Measurements from ENCODE around the gene NFATC1. TPM values are rescaled to one million over a fixed set of nuclear protein-coding genes. Genes with fewer than 3 reads are reported as not detected.

Gene NFATC1
- total RNA-seq, 1 experiment from 2014 or later = 3.4 TPM

DNA sequence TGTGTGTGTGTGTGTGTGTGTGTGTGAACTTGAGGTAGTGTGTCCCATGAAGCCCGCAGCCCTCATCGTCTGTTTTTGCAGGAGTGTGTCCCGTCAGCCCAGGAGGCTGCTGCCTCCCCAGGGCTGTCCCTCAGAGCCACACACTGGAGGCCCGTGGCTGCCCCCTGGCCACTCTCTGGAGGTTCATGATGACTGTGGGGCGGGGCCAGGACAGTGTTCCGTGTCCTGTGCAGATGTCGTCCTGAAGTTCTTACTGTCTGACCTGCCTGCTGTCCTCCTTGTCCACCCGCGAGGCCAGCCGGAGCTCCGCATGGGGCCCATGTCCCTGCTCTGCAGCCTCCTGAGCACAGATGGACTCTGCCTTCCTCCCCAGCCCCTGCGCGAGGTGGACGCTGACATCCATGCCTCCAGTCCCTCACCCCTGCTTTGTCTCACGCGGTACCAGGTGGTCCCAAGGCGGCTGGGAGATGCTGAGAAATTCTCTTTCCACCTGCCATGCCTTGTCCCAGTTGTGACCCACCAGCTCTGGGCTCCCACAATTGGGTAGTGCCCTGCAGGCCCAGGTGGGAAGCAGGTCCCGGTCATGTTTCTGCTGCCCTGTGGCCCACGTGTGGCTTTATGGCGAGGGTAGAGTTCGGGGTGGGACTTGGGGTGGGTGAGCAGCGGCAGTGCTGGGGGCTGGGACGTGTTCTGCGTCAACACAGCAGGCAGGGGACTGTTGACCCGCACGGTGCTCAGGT, 92.8 kb downstream of the NFATC1 start:
- Histone ChIP-seq H3K27me3 (replicated peaks) (no peaks in the 10 kb centered on the region), H3K27ac (no peak overlapping the region), H3K36me3 (peaks cover 7% of the 10 kb centered on the region), H3K4me3 (no peak overlapping the region), H3K4me1 (replicated peaks) (peaks cover 30% of the 10 kb centered on the region), H3K9me3 (replicated peaks) (no peaks in the 10 kb centered on the region)
- no peak for DNase-seq (ENCODE audit: low read depth in 1 of 2, low spot score in 2 of 2)

DNA sequence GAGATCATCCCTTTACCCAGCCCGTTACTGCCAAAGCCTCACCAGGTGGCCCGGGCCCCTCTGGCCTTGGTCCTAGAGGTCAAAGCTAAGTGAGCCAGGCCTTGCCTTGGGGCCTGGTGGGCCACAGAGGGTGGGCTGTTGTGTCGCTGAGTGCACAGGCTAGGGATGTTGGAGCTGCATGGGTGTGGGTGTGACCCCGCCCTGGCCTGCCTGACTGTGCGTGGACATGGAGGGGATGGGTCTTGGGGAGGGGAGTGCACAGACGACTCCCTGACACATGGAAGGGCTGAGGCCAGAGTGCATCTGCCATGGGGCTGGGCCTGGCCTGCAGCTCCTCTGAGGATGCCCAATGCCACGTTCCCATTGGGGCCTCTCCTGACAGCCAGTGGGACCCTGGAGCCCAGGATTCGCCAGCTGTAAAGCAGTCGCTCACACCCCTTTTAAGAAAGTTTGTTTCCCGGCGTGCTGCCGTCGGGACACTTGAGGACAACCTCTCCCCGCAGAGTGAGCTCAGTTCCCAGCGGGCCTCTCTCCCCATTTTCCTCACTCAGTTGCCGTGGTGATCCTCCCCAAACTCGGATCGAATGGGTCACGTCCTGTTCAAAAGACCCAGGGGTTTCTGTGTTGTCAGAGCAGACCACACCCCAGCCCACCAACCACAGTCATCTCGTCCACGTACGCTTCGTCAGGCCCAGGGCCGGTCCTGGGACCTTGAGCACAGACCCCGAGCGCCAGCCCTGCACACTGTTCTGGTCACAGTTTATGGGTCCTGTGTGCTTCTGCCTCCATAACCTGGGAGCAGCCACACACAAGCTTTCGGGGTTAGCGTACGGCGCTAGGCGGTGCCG, 93.5 kb downstream of the NFATC1 start:
- H3K27me3 ChIP-seq (replicated peaks) = no peaks in the 10 kb centered on the region
- peaks cover 26% of the 10 kb centered on the region for H3K4me1 ChIP-seq (replicated peaks)
- no peak overlapping the region for H3K4me3 ChIP-seq
- no peaks in the 10 kb centered on the region for H3K9me3 ChIP-seq (replicated peaks)
- no peak for DNase-seq (ENCODE audit: low read depth in 1 of 2, low spot score in 2 of 2)
- H3K36me3 ChIP-seq = peaks cover 7% of the 10 kb centered on the region
- no peak overlapping the region for H3K27ac ChIP-seq

GRCh38 chr18:79489899-79490625, 94.3 kb downstream of the NFATC1 start:
- H3K4me3 ChIP-seq = no peak overlapping the region
- H3K27ac ChIP-seq = no peak overlapping the region
- peaks cover 18% of the 10 kb centered on the region for H3K4me1 ChIP-seq (replicated peaks)
- H3K9me3 ChIP-seq (replicated peaks) = no peaks in the 10 kb centered on the region
- no peak for DNase-seq (ENCODE audit: low read depth in 1 of 2, low spot score in 2 of 2)
- H3K36me3 ChIP-seq = peaks cover 7% of the 10 kb centered on the region
- H3K27me3 ChIP-seq (replicated peaks) = no peaks in the 10 kb centered on the region

- Histone ChIP-seq H3K4me3 (no peak overlapping the region), H3K36me3 (peaks cover 7% of the 10 kb centered on the region), H3K27me3 (replicated peaks) (no peaks in the 10 kb centered on the region), H3K9me3 (replicated peaks) (no peaks in the 10 kb centered on the region), H3K27ac (no peak overlapping the region), H3K4me1 (replicated peaks) (peaks cover 12% of the 10 kb centered on the region)
- no peak for DNase-seq (ENCODE audit: low read depth in 1 of 2, low spot score in 2 of 2)
These were observed 94.9 kb downstream of the NFATC1 start for GRCh38 chr18:79490626-79491041.

GRCh38 chr18:79491081-79491551, 95.4 kb downstream of the NFATC1 start:
- Histone ChIP-seq H3K9me3 (replicated peaks) (no peaks in the 10 kb centered on the region), H3K4me1 (replicated peaks) (peaks cover 7% of the 10 kb centered on the region), H3K27ac (no peak overlapping the region), H3K27me3 (replicated peaks) (no peaks in the 10 kb centered on the region), H3K4me3 (no peak overlapping the region), H3K36me3 (peaks cover 7% of the 10 kb centered on the region)
- DNase-seq (ENCODE audit: low read depth in 1 of 2, low spot score in 2 of 2) = no peak

DNA sequence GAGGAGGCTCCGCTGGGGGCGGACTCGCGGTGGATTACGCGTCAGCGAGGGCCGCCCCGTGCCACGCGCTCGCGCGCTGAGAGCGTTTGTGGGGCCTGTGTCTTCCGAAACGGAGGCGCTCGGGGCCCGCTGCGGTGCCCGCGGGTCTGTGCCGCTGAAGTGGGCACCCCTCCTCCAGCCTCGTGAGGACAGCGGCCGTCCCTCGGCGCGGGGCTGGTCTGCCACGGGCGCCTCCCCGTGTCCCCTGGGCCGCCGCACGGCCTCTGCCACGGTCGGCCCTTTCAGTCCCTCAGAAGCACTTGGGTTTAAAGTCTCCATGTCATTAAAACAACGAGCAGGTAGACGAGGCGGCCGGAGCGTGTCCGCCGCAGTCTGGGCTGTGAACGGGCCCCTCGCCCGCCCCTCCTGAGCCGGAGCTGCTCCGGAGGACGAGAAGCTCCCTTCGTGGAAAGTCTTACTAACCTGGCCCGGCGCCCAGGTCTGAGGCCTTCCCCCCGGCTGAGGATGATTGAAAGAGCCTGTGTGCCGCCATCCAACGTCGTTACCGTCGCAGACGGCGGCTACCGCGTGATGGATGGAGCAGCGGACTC, 97.6 kb downstream of the NFATC1 start:
- no peak for DNase-seq (ENCODE audit: low read depth in 1 of 2, low spot score in 2 of 2)
- no peaks in the 10 kb centered on the region for H3K27me3 ChIP-seq (replicated peaks)
- no peaks in the 10 kb centered on the region for H3K9me3 ChIP-seq (replicated peaks)
- no peaks in the 10 kb centered on the region for H3K36me3 ChIP-seq
- H3K27ac ChIP-seq = no peak overlapping the region
- peaks cover 15% of the 10 kb centered on the region for H3K4me1 ChIP-seq (replicated peaks)
- no peak overlapping the region for H3K4me3 ChIP-seq

DNA sequence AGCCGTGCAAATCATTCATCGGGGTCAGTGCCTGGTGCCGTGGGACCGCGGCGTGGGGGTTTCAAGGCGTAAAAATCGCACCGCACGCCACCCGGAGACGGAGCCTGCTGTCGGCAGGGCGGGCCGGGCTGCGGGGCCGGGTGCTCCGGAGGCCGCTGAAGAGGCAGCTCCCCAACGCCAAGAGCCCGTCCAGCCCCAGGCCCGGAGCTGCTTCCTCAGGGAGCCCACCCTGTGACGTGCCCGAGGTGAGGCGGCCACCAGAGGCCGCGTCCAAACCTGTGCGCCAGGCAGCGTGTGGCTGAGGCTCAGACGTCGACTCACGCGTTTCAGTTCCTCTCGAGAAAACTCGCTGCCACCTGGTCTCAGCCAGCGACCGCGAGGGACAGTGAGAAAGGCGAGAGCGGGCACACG, 98.1 kb downstream of the NFATC1 start:
- no peak for DNase-seq (ENCODE audit: low read depth in 1 of 2, low spot score in 2 of 2)
- no peak overlapping the region for H3K4me3 ChIP-seq
- H3K27me3 ChIP-seq (replicated peaks) = no peaks in the 10 kb centered on the region
- no peaks in the 10 kb centered on the region for H3K36me3 ChIP-seq
- peaks cover 15% of the 10 kb centered on the region for H3K4me1 ChIP-seq (replicated peaks)
- H3K9me3 ChIP-seq (replicated peaks) = peaks cover 5% of the 10 kb centered on the region
- H3K27ac ChIP-seq = no peak overlapping the region

DNA sequence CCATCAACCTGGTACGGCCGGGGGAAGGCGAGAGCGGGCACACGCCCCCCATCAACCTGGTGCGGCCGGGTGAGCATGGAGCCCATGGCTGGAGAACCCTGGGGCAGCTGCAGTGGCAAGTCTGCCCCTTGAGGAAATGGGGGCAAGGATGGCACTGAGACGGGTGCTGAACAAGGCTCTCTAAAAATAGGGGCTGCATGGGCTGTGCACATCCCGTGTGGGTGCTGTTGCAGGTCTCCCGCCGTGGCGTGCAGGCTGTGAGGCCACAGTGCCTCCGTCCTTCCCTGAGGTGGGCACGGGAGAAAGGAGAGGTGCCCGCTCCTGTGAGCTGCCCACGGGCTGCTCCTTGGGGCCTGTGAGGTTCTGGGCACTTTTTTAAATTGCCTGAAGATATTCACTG, 99.2 kb downstream of the NFATC1 start:
- Histone ChIP-seq H3K36me3 (no peaks in the 10 kb centered on the region), H3K4me1 (replicated peaks) (peaks cover 15% of the 10 kb centered on the region), H3K27ac (no peak overlapping the region), H3K9me3 (replicated peaks) (peaks cover 7% of the 10 kb centered on the region), H3K4me3 (no peak overlapping the region), H3K27me3 (replicated peaks) (no peaks in the 10 kb centered on the region)
- no peak for DNase-seq (ENCODE audit: low read depth in 1 of 2, low spot score in 2 of 2)

GRCh38 chr18:79495591-79496071, 99.9 kb downstream of the NFATC1 start:
- Histone ChIP-seq H3K27ac (no peak overlapping the region), H3K4me1 (replicated peaks) (peaks cover 15% of the 10 kb centered on the region), H3K36me3 (no peaks in the 10 kb centered on the region), H3K27me3 (replicated peaks) (no peaks in the 10 kb centered on the region), H3K4me3 (no peak overlapping the region), H3K9me3 (replicated peaks) (peaks cover 7% of the 10 kb centered on the region)
- DNase-seq (ENCODE audit: low read depth in 1 of 2, low spot score in 2 of 2) = peak in 1 of 2 experiments; percentile 35

GRCh38 chr18:79496237-79496977, 100.7 kb downstream of the NFATC1 start:
- peaks cover 15% of the 10 kb centered on the region for H3K4me1 ChIP-seq (replicated peaks)
- H3K4me3 ChIP-seq = no peak overlapping the region
- peaks cover 7% of the 10 kb centered on the region for H3K9me3 ChIP-seq (replicated peaks)
- H3K27ac ChIP-seq = no peak overlapping the region
- no peaks in the 10 kb centered on the region for H3K27me3 ChIP-seq (replicated peaks)
- DNase-seq (ENCODE audit: low read depth in 1 of 2, low spot score in 2 of 2) = peak in 1 of 2 experiments; percentile 39
- no peaks in the 10 kb centered on the region for H3K36me3 ChIP-seq

GRCh38 chr18:79496978-79497637, 101.4 kb downstream of the NFATC1 start:
- DNase-seq (ENCODE audit: low read depth in 1 of 2, low spot score in 2 of 2) = peak; percentile 50 to 58
- peaks cover 7% of the 10 kb centered on the region for H3K9me3 ChIP-seq (replicated peaks)
- H3K27me3 ChIP-seq (replicated peaks) = no peaks in the 10 kb centered on the region
- H3K27ac ChIP-seq = no peak overlapping the region
- H3K36me3 ChIP-seq = no peaks in the 10 kb centered on the region
- H3K4me3 ChIP-seq = no peak overlapping the region
- peaks cover 15% of the 10 kb centered on the region for H3K4me1 ChIP-seq (replicated peaks)

DNA sequence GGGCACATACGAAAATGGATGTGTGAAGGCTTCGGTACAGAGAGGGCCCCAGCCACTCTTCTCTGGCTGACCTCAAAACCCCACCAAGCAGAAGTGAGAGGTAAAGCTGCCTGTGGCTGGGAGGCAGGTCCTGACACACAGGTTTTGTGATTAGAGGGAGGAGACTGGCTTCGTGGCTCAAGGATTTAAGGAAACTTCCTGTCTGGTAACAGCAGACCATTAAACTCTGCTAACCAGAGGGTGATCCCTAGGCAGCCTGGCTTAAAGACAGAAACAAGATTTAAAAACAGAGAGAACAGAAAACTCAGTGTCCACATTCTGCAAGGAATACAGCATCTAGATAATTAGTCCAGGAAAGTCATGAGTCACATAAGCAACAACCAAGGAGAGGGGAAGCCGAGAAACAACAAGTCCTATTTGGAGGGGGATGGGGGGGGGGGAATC, 101.9 kb downstream of the NFATC1 start:
- peaks cover 7% of the 10 kb centered on the region for H3K9me3 ChIP-seq (replicated peaks)
- peaks cover 19% of the 10 kb centered on the region for H3K4me1 ChIP-seq (replicated peaks)
- peak in 1 of 2 experiments; percentile 28 for DNase-seq (ENCODE audit: low read depth in 1 of 2, low spot score in 2 of 2)
- H3K27me3 ChIP-seq (replicated peaks) = no peaks in the 10 kb centered on the region
- no peaks in the 10 kb centered on the region for H3K36me3 ChIP-seq
- H3K27ac ChIP-seq = no peak overlapping the region
- H3K4me3 ChIP-seq = no peak overlapping the region
